Activated CD4-positive, alpha-beta T cell treated with anti-CD3 and anti-CD28 coated beads, Interleukin-2, Interleukin-4, amounts not matched to agents 100 ng/mL and 50 ng/mL, durations not matched to agents 16 hours and 8 hours (primary cell): ENCODE measurements around the gene ESAM.

Experiments
- DNase-seq: peaks from one replicate; pipeline ENCODE4 v3.0.0-alpha.2; 2020; ENCODE audit warnings: low spot score

Gene ESAM

GRCh38 chr11:124727474-124727873 lies 34.6 kb downstream of the ESAM start:
- no peak for DNase-seq

- DNase-seq = no peak
These were observed 36.4 kb downstream of the ESAM start for GRCh38 chr11:124725719-124726105.

GRCh38 chr11:124724979-124725718 lies 36.9 kb downstream of the ESAM start:
- DNase-seq = no peak

- DNase-seq = no peak
These were observed 39.9 kb downstream of the ESAM start for GRCh38 chr11:124722176-124722575.

- DNase-seq = no peak
These were observed 42.6 kb downstream of the ESAM start for GRCh38 chr11:124719534-124719933.

- DNase-seq = no peak
These were observed 43.3 kb downstream of the ESAM start for GRCh38 chr11:124718801-124719200.

GRCh38 chr11:124717786-124718651 lies 44.1 kb downstream of the ESAM start:
- DNase-seq = no peak

- no peak for DNase-seq
These were observed 44.7 kb downstream of the ESAM start for GRCh38 chr11:124717421-124717785.

GRCh38 chr11:124716591-124716990 lies 45.5 kb downstream of the ESAM start:
- no peak for DNase-seq

- no peak for DNase-seq
These were observed 49.7 kb downstream of the ESAM start for GRCh38 chr11:124712392-124712791.

GRCh38 chr11:124707829-124708228 lies 54.3 kb downstream of the ESAM start:
- DNase-seq = no peak
